NCI-H2029 treated with DMSO at 0.1 percent for 48 hours (cell line): ENCODE data around the gene MAP2K3.
"Not testable (repeated sequence)": the region's sequence is repeated elsewhere in the genome, so short reads cannot be mapped to it uniquely, and the experiment has no call there.

Source experiments
- DNase-seq: peaks from one replicate; lab custom pipeline; 2025; lab: John Stamatoyannopoulos, UW

The MAP2K3 gene

GRCh38 chr17:21297026-21297520 is 12.6 kb downstream of the MAP2K3 start:
- DNase-seq: no peak

GRCh38 chr17:21297597-21297996 is 13.1 kb downstream of the MAP2K3 start:
- no peak for DNase-seq

GRCh38 chr17:21298056-21298982 is 13.8 kb downstream of the MAP2K3 start:
- no peak for DNase-seq

- no peak for DNase-seq
Measured at GRCh38 chr17:21298983-21299519, 14.5 kb downstream of the MAP2K3 start.

- no peak for DNase-seq
Measured at GRCh38 chr17:21299981-21300600, 15.6 kb downstream of the MAP2K3 start.

GRCh38 chr17:21300601-21301571 is 16.4 kb downstream of the MAP2K3 start:
- no peak for DNase-seq

GRCh38 chr17:21301593-21302550 is 17.4 kb downstream of the MAP2K3 start:
- no peak for DNase-seq

GRCh38 chr17:21302711-21303425 is 18.4 kb downstream of the MAP2K3 start:
- no peak for DNase-seq

GRCh38 chr17:21303441-21304065 is 19.0 kb downstream of the MAP2K3 start:
- DNase-seq: no peak

GRCh38 chr17:21304091-21304490 is 19.6 kb downstream of the MAP2K3 start:
- DNase-seq: no peak

- DNase-seq: not testable (repeated sequence)
Measured at GRCh38 chr17:21304551-21305151, 20.1 kb downstream of the MAP2K3 start.

- DNase-seq: not testable (repeated sequence)
Measured at GRCh38 chr17:21305431-21306180, 21.1 kb downstream of the MAP2K3 start.

- not testable (repeated sequence) for DNase-seq
Measured at GRCh38 chr17:21306611-21307272, 22.2 kb downstream of the MAP2K3 start.

- not testable (repeated sequence) for DNase-seq
Measured at GRCh38 chr17:21307273-21307625, 22.7 kb downstream of the MAP2K3 start.

GRCh38 chr17:21308931-21309381 is 24.4 kb downstream of the MAP2K3 start:
- not testable (repeated sequence) for DNase-seq

- DNase-seq: not testable (repeated sequence)
Measured at GRCh38 chr17:21310061-21310765, 25.7 kb downstream of the MAP2K3 start.
